NT2/D1 (cell line): ENCODE data around the gene MAP6.

Source experiments
- SUZ12 ChIP-seq: IDR thresholded peaks from 2 replicates; pipeline ENCODE4 v1.6.1; 2011; ENCODE audit not compliant: insufficient read length, insufficient read depth; ENCODE audit errors: extremely low read depth
- YY1 ChIP-seq: IDR thresholded peaks from 2 replicates; pipeline ENCODE4 v1.6.1; 2011; ENCODE audit not compliant: insufficient read length, insufficient read depth
- ZNF274 ChIP-seq: IDR thresholded peaks from 2 replicates; pipeline ENCODE4 v1.6.1; 2011; ENCODE audit warnings: mild to moderate bottlenecking, low read depth, low read length

DNA sequence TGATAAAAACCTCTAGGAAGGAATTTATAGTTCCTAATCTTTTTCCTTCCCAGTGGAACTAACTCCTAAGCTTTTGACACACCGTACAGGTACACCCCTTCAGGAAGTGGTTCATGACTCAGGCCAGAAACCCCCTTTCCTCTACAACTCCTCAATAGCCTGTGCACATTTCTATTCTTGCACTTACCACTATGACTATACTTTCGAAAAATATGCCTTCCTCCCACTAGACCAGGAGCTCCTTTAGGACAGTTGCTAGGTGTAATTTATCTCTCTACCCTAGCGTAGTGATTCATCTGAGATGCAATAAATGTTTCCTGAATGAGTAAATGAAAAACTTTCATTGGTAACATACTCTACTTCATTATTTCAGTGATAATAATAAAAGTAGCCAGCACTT, 14.5 kb downstream of the MAP6 start:
- no peak for TF ChIP-seq YY1
- TF ChIP-seq SUZ12, result no peak
- no peak for TF ChIP-seq ZNF274
